Panc1 (cell line): Measurements from ENCODE around the gene ALG13. TPM values are rescaled to one million over a fixed set of nuclear protein-coding genes. Genes with fewer than 3 reads are reported as not detected.

ENCODE experiments used
- ATAC-seq: fragments of 200-7000 bp; cut with Tn5 transposase; 2 replicates; pipeline ENCODE4 v1.9.1; 2020; ENCODE audit warnings: mild to moderate bottlenecking, moderate library complexity
- BruUV-seq: library from RNA; stranded (reverse); fragments of 400-500 nt; replicated peaks from 2 replicates; lab custom pipeline; 2021; lab: Mats Ljungman, UMichigan
- CTCF ChIA-PET: fragments of 300-600 bp; sonication (Branson Sonifier 250); formaldehyde crosslinking; loops from one replicate; lab custom pipeline; 2022; ENCODE audit warnings: antibody characterized with exemption; lab: Charles Lee
- POLR2A ChIA-PET: fragments of 300-600 bp; sonication (Branson Sonifier 250); formaldehyde crosslinking; loops from one replicate; lab custom pipeline; 2022; ENCODE audit warnings: antibody characterized with exemption; lab: Charles Lee
- DNase-seq: peaks from one replicate; pipeline ENCODE4 v3.0.0-alpha.2; 2010; ENCODE audit warnings: low read depth, low spot score
- H3K27ac ChIP-seq: 2 replicates; pipeline ENCODE4 v1.5.1; 2011; ENCODE audit warnings: mild to moderate bottlenecking, low read length, inconsistent platforms
- H3K27me3 ChIP-seq: fragments of 200-500 bp; sonication (Bioruptor generic); 2 replicates; pipeline ENCODE4 v1.6.0; 2014; ENCODE audit warnings: low read length, inconsistent platforms; ENCODE audit not compliant: control insufficient read depth, insufficient read depth
- H3K36me3 ChIP-seq: fragments of 200-500 bp; sonication (Bioruptor generic); 2 replicates; pipeline ENCODE4 v1.5.1; 2014; ENCODE audit warnings: inconsistent platforms, mild to moderate bottlenecking, low read length, moderate library complexity; ENCODE audit not compliant: control insufficient read depth, insufficient read depth
- H3K4me1 ChIP-seq: 2 replicates; pipeline ENCODE4 v1.5.1; 2011; ENCODE audit warnings: inconsistent platforms, mild to moderate bottlenecking, low read length, moderate library complexity; ENCODE audit not compliant: control insufficient read depth, insufficient read depth
- H3K4me3 ChIP-seq, 2 experiments: 2 replicates each; pipeline ENCODE4 v1.5.1; 2011 to 2012; ENCODE audit warnings: low read depth in 2 of 2, low read length in 2 of 2, mild to moderate bottlenecking in 2 of 2, inconsistent platforms in 1 of 2, moderate library complexity in 1 of 2
- H3K9me3 ChIP-seq: fragments of 200-500 bp; sonication (Bioruptor generic); 2 replicates; pipeline ENCODE4 v1.5.1; 2014; ENCODE audit warnings: low read depth, mild to moderate bottlenecking, inconsistent platforms, low read length, moderate library complexity; ENCODE audit not compliant: control insufficient read depth, insufficient read depth
- CTCF ChIP-seq: fragments of 450-650 bp; IDR thresholded peaks from 2 replicates; pipeline ENCODE4 v1.5.1; 2017; ENCODE audit warnings: mild to moderate bottlenecking
- POLR2AphosphoS5 ChIP-seq: IDR thresholded peaks from 2 replicates; pipeline ENCODE4 v1.6.1; 2012; ENCODE audit warnings: mild to moderate bottlenecking, low read depth, low read length, moderate library complexity
- REST ChIP-seq, 2 experiments: IDR thresholded peaks; 2 replicates each; pipeline ENCODE4 v1.6.1; 2011 to 2012; ENCODE audit warnings: low read depth in 2 of 2, control low read depth in 1 of 2, low read length in 1 of 2, mild to moderate bottlenecking in 1 of 2, moderate library complexity in 1 of 2; ENCODE audit not compliant: insufficient read depth in 1 of 2
- SIN3A ChIP-seq: IDR thresholded peaks from 2 replicates; pipeline ENCODE4 v1.6.1; 2012; ENCODE audit warnings: low read depth, mild to moderate bottlenecking, low read length, moderate library complexity, borderline replicate concordance; ENCODE audit not compliant: insufficient read depth
- TCF7L2 ChIP-seq: IDR thresholded peaks from 2 replicates; pipeline ENCODE4 v1.6.1; 2011; ENCODE audit warnings: mild to moderate bottlenecking, low read depth, low read length, inconsistent platforms
- in situ Hi-C: cut with HindIII; loops from 2 replicates; pipeline ENCODE4 v1.10.0; 2016; ENCODE audit warnings: low sequenced_read_pairs, low pct_unique_long_range_greater_than_20kb
- intact Hi-C: fragments of 100-400 bp; cut with micrococcal nuclease; formaldehyde crosslinking; loops from one replicate; pipeline ENCODE4 v1.10.0; 2022; ENCODE audit not compliant: unreplicated experiment
- total RNA-seq: library from RNA; stranded (reverse); gene quantifications from one replicate; pipeline ENCODE4 v1.2.1, GENCODE V29; 2021; ENCODE audit not compliant: unreplicated experiment

The ALG13 gene
- total RNA-seq, 1 experiment from 2014 or later = 50.0 TPM

GRCh38 chrX:111759686-111760085, 78.7 kb downstream of the ALG13 start:
- Histone ChIP-seq H3K4me3 (no peak overlapping the region), H3K9me3 (no peaks in the 10 kb centered on the region), H3K27me3 (no peaks in the 10 kb centered on the region), H3K4me1 (no peaks in the 10 kb centered on the region), H3K27ac (no peak overlapping the region), H3K36me3 (no peaks in the 10 kb centered on the region)
- ChIA-PET POLR2A (no interaction called here), CTCF (no interaction called here)
- intact Hi-C loops (no loop called here), in situ Hi-C loops (no loop called here)
- DNase-seq (no peak), ATAC-seq (no peak)
- BruUV-seq = no TSS peak
- TF ChIP-seq SIN3A (no peak), CTCF (no peak), POLR2AphosphoS5 (no peak), TCF7L2 (no peak), REST (IDR thresholded peaks at IDR 0.05; ENCODE audit: insufficient read depth in 1 of 2, low read depth in 2 of 2, low read length in 1 of 2) (no peak)

GRCh38 chrX:111761578-111762135, 80.7 kb downstream of the ALG13 start:
- DNase-seq (no peak), ATAC-seq (no peak)
- no peaks in the 10 kb centered on the region for H3K9me3 ChIP-seq
- H3K27me3 ChIP-seq = no peaks in the 10 kb centered on the region
- TF ChIP-seq CTCF (no peak), REST (IDR thresholded peaks at IDR 0.05; ENCODE audit: insufficient read depth in 1 of 2, low read depth in 2 of 2, low read length in 1 of 2) (no peak), POLR2AphosphoS5 (no peak), TCF7L2 (no peak), SIN3A (no peak)
- intact Hi-C loops (no loop called here), in situ Hi-C loops (no loop called here)
- no peaks in the 10 kb centered on the region for H3K4me1 ChIP-seq
- H3K4me3 ChIP-seq = no peak overlapping the region
- no peaks in the 10 kb centered on the region for H3K36me3 ChIP-seq
- ChIA-PET POLR2A (no interaction called here), CTCF (no interaction called here)
- H3K27ac ChIP-seq = no peak overlapping the region
- BruUV-seq = no TSS peak
